Caki2 (cell line): ENCODE data around the gene PRLH. TPM values are rescaled to one million over a fixed set of nuclear protein-coding genes. Genes with fewer than 3 reads are reported as not detected.

Experiments
- DNase-seq: peaks from one replicate; pipeline ENCODE4 v3.0.0-alpha.2; 2015; ENCODE audit warnings: low read depth
- in situ Hi-C: cut with HindIII; loops from 2 replicates; pipeline ENCODE4 v1.10.0; 2016; ENCODE audit warnings: low sequenced_read_pairs, low pct_unique_long_range_greater_than_20kb, mixed read lengths
- total RNA-seq: library from RNA; depleted of rRNA; stranded (reverse); fragments of >200 nt; shearing (Covaris generic); gene quantifications from 2 replicates; pipeline ENCODE4 v1.2.3, GENCODE V29; 2014; ENCODE audit warnings: low replicate concordance

The PRLH gene
- total RNA-seq, 1 experiment from 2014 or later: not detected

DNA sequence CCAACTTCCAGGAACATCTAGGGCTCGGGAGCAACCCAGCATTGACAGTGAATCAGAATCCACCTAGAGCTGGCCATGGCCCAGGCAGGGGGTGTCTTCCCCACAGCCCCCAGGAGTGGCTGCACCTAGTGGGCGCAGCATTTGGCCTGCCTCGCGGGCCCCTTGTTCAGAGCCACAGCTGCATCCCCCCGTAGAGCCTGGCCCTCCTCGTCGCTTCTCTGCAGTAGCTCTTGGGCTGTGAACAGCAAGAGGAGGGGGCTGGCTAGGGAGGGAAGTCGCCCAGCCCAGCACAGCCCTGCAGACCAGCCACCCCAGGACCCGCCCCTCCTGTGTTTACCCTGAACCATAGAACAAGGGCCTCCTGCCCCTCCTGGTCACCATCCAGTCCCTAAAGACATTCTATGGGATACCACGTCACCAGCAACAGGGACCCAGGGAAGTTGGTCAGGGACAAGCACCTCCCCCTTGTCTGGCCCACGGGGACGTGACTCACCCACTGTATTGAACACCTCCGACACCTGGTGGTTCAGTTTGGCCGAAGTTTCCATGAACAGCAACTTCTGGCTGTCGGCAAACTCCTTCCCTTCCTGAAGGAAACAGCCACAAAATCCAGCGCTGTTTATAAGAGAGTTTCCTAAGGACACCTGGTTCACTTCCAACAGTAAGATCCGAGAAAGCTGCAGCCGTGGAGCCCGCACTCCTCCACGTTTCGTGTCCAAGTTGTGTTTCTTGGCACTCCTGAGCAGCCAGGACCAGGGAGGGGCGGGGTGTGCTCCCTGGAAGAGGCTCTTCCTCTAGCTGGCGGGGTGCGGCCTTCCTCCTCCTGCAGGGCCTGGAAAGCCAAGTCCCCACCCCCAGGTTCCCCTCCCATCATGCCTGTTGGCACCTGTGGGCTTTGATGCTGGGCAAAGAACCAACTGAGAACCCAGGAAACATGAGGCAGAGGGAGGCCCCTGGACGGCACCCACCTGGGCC is 8.8 kb downstream of the PRLH start:
- in situ Hi-C loops: no loop called here
- no peak for DNase-seq

DNA sequence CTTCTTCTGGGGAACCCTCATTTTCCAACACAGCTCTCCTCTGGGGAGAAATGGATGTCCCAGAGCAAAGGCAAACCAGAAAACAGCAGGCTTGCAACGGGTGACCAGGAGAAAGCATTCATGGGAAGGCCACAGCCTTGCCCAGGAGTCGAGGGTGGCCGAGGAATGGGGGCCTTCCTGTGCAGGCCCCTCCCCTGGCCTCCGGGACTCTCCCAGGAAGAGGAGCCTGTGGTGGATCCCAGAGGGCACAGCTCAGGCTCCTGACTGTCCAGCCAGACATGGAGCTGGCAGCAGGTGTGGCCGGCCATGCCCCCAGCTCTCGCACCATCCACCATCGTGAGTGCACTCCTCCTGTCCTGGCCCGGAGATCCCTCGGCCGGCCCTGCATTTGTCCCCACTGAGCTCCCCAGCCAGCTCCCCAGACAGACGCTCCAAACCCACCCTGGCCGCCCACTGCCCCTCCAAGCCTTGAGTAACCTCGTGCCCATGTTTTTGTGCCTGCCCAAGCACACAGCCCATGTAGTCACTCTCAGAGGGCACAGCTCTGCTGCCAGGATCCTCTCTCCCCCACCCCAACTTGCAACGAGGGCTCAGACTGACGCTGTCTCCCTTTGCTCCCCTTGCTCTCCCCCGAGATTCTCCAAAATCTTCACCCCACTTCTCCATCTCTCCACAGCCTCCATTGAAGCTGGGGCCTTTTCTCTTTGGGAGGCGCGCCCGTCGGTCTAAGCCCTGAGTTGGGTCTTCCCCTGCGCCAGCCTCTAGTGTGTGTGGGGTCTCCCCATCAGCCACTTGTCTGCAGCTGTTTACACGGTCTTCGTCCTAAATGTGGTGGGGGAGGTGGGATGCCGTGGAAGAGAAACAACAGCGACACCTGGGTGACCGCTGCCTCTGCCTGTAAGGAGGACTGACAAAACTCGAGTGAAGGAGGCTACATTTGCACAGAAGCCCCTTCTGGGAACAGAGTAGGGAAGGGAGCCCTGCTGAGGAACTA is 9.8 kb downstream of the PRLH start:
- in situ Hi-C loops: no loop called here

DNA sequence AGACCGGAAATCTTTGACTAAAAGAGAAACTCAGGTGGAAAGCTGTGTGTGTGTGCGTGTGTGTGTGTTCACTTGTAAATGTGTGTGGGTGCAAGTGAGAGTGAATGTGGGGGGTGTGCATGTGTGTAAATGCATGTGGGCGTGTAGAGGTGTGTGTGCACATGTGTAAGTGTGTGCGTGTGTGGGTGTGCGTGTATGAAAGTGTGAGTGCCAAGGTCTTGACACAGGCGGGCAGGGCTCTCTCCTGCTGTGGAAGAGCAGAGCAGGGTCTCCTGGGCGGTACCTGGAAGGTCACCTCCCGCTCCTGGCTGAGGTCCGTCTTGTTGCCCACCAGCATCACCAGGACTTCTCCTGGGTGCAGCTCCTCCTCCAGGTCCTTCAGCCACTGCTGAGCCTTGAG is 10.6 kb downstream of the PRLH start:
- in situ Hi-C loops: no loop called here
- DNase-seq: no peak

More for the DNA sequence above, 9.8 kb downstream of the PRLH start:
- no peak for DNase-seq

DNA sequence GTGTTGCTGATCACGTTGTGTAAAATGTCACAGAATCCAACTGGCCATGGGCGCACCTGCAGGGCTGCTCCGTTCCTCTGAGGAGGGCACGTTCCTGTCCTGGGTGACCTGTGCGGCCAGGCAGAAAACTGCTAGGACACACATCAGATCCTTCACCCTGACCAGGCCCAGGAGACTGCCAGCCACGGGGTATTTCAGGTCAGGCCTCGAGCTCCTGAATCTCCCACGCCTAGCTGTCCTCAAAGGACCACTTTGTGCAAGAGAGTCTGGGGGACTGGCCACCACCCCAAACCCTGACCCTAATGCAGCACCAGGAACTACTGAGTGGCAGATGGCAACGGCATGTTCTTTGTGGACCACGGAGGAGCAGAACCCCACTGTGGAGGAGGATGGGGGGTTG is 11.1 kb downstream of the PRLH start:
- in situ Hi-C loops: no loop called here
- DNase-seq: no peak

DNA sequence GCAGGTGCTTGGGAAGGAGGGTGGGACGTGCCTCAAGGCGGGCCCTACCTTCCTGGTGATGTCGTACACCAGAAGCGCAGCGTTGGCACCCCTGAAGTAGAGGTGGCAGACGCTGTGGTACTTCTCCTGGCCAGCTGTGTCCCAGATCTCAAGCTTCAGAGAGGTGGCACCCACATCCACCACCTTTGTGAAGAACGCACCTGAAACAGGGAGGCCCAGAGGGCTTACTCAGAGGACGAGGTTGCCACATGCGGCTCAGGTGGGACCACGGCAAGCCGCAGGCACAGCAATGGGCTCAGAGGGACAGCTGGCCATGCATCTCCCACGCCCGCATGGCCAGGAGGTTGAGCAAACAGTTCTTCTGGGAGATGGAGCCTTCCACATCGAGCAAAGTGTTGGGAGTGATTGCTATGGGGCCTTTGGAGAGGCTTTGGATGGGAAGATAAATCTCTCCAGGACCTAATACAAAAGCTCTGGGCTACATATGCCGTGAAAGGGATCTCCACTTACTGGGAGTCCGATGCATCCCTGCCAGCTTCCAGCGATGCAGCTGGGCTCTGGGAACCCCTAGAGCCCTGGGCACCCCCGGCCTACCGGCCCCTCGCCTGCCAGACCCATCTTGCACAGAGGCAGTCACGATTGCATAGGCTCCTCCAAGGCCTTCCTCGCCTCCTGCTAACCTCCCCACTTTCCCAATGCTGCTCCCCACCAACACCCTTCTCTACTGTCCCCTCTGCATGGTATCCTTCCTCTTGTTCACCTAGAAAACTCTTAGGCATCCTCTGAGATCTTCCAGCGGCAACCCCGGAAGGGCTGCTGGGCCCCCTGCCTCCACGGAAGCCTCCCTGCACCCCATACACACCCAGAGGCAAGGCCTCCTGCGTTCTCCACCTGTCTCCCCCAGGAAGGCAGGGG is 11.8 kb downstream of the PRLH start:
- DNase-seq: no peak
- in situ Hi-C loops: no loop called here

DNA sequence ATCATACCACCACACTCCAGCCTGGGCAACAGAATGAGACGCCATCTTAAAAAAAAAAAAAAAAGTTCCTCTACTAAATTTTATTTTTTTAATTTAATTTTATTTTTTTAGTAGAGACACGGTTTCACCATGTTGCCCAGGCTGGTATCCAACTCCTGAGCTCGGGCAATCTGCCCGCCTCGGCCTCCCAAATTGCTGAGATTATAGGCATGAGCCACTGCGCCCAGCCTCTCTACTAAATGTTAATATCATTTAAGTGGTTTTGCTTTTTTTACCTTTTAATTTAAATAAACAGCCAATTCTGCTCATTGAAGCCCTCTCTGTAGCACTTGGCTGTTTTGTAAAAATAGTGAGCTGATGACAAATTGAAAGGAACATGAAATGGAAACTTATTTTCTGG is 15.0 kb downstream of the PRLH start:
- DNase-seq: no peak
- in situ Hi-C loops: no loop called here

DNA sequence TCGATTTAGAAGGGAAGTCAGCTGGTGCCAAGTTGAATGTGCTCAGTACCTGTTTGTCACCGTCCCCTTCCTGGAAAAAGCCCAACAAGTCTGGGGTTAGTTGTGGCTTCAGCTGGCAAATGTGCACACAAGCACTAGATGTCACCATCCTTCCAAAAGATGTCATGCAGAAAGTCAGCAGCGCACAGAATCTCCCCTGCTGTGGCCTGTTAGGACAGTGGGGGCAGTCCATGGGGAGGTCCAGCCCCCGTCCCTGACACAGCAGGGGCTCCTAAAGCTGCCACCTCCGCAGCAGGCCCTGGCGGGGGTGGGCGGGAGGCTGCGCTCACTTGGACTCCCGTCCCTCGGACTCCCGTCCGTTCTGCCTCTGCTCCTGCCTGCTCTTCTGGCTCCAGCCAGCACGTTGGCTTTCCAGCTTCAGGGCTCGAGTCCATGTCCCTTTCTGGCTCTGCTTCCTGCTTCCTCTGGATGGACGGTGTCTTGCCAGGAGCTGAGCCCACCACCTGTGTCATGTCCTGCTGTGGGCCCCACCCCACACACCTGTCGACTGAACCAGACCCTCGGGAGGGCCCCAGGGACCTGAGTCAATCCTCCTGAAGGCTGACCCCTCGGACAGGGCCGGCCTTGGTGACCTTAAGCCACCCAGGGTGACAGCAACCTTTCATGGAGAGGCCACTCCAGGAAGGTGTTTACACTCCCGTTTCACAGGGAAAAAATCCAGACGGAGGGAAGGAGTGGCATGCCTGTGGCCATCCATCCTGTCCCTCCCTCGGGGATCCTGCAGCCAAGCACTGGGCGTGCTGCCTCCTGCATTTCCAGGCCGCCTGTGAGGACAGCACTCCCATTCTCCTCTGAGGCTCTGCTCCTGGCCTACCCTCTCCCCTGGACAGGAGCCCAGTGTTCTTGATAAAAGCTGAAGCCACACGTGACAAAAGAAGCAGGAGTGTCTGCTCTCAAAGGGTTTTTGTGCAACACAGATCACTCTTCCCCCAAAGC is 15.7 kb downstream of the PRLH start:
- DNase-seq: peak; percentile 56
- in situ Hi-C loops: no loop called here

DNA sequence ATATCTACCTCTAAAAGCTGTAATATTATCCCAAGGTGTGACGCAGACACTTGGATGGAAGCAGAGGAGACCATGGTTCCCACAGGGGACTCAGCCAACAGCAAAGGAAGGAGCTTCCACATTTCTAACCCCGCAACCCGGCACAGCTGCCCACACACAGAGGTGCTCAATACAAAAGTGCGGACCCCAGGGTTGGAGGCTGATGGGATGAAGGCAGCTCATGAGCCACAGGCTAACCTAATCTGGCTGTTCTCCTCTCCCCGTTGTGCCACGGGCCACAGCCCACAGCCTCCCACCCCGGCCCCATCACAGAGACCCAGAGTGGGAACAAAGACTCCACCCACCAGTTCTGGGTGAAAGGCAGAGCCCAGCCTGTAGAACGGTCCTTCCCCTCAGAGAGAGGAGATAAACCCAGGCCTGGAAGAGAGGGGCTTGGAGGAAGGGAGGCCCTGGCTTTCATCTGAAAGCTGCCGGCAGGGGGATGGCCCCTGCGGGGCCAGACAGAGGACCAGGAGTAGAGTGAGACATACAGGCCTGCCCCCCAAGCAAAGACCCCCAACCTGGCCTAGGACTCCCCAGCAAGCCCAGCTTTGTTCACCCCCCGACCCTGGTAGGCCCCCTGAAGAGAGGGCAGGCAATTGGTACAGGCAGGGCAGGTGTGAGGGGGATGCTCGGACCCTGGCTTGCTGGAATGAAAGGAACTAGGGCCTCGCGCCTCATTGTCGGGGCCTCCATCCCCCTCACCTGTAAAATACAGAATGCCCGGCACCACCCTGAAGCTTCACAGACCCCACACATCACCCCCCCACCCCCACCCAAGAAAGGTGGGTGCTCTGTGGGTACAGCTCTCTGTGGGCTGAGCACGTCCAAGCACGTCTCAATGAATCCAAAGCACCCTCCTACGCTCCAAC is 17.3 kb downstream of the PRLH start:
- in situ Hi-C loops: no loop called here
- no peak for DNase-seq

DNA sequence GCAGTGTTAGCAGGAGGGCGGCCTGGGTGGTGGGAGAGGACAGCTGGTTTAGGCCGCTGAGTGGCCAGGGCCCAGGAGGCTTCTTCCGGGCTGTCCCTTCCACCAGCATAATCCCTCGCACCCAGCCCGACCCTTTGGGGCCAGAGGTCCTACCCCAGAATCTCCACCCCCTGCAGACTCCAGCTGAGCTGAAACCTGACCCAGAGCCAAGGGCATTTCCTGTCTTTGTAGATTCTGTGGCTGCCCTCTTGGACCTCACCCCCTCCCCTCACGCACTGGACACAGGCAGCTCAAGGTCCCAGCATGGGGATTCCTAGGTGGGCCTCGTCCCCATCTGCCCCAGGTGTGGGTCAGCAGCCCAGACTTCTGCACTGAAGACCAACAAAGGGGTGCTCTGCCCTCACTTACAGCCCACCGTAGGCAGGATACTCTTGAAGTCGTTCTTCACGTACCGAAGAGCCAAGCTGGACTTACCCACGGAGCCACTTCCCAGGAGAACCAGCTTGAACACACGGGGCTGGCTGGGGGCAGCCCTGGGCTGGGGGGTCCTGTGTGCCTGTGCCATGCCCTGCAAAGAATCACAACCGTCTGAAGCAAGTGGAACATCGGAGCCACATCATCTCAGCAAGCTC is 19.3 kb downstream of the PRLH start:
- in situ Hi-C loops: no loop called here
- DNase-seq: no peak

DNA sequence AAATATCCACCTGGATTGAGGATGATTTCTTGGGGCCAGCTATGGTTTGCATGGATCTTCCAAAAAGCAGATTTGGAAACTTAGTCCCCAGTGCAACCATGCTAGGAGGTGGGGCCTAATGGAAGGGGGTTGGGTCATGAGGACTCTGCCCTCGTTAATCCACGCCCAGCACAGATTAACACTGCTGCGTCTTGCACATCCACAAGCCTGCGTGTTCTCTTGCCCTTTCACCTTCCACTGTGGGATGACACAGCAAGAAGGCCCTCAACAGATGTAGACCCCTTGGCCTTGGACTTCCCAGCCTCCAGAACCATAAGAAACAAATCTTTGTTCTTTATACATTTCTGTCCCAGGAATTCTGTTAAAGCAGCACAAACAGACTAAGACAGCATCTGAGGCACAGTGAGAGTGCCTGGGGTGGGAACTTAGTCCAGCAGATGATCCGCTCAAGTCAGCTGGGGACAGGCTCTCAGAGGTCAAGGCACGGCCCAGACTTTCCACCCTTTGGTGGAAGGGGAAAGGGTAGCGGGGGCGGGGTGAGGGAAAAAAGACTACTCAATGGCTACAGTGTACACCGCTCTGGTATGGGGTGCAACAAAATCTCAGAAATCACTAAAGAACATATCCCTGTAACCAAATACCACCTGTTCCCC is 21.8 kb downstream of the PRLH start:
- in situ Hi-C loops: no loop called here
- DNase-seq: no peak

DNA sequence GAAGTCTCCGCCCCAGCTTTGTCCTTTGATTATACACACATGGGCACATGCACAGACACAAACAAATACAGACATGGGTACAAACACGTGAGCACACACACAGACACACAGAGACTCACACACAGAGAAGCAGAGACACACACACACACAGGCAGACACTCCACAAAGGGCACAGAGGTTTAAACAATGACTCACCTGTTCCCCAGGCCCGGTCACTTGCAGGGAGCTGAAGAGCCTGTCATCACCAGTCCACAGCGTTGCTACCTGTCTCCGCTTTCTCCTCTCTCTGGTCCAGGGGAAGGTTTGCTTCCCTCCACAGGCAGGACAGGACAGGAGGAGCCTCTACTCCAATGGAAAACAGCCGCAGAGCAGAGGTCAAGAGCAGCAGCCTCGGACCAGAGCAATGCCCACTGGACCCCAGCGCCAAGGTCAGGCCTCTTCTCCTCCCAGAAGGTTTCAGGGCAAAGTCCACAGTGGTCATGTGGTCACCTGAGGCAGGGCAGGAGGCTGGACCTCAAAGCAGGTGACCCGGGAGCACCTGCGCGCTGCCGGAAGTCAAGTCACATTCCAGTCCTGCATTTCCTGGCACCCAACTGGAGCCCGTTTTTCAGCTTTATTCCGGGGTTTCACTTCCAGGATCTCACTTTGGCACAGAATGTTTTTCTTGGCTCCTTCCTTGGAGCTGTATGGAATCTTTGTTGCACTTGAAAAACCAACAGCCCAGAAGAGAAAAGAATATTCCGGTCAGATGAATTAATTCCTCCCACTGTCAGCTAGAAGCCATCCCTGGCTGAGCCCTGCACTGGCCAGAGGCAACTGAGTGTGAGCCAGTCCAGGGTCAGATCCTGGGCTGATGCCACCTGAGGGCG is 24.1 kb downstream of the PRLH start, which contains the start of gene RAB17:
RAB17 (minus strand) TSS at position 463 of the 869 bp plus-strand sequence. CDS start 4,580 bp downstream, outside the sequence.
- in situ Hi-C loops: no loop called here
- DNase-seq: peak; percentile 27

DNA sequence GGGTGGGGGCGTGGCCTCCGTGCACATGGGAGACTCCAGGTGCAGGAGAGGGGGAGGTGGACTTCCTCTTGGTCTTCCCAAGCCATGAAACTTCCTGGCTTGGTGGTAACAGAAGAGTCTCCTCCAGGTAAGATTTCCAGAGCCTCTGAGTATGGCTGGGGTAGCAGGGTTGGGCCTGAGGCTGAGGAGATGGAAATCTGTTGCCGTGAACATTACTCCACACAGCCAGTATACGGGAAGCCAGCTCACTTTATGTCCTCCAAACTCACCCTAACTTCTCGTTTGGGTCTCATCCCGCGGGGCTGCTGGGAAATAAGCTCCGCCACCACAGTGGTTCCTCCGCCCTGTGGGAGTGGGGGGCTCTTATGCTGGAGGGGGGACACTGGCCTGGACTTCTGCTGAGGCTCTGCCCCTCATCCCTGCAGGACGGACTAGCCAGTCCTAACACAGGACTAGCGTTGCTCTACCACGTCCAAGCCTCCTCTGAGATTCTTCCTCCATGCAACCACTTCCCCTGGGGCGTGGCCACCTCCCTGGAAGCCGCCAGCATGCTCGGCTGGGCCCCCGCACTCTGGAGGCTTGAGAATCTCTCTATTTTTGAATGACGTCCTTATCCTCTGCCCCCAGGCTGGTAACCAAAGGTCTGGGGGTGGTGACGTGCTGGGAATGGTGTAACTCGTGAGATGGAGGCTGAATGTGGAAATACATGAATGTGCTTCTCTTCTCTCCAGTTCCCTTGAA is 24.9 kb downstream of the PRLH start:
- in situ Hi-C loops: no loop called here
- DNase-seq: no peak

DNA sequence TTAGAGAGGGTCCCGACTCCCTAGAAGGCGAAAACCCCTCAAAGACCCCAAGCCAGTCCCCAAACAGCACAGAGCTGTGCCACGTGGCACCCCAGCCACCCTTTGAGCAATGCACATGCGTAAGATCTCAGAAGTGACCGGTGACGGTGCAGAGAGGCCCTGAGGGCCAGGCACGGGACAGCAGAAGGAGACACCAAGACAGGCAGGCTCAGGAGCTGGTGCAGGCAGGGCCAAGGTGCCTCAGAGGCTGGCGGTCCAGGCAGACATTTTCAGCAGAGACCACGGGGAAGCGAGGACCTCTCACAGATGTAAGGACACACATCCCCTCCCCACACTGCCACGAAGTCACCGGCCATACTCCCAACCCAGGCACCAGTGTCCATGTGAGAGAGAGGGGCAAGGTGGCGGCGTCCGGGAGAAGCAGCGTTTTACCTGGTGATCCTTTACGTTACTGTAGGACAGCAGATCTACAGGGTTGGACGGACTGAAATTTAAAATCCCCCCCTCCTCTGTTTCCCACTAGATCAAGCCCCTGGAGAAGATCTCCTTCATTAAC is 26.1 kb downstream of the PRLH start:
- no peak for DNase-seq
- in situ Hi-C loops: no loop called here
